Kidney (tissue), 14 donors: ENCODE measurements around the gene GHRH. TPM values are rescaled to one million over a fixed set of nuclear protein-coding genes. Genes with fewer than 3 reads are reported as not detected.
A peak's percentile ranks its signal among the peaks of the same experiment; 100 is the strongest.

ENCODE experiments used
- DNase-seq, 5 donors: peaks; one replicate each; pipeline ENCODE4 v3.0.0-alpha.2; 2013 to 2020
- FAIRE-seq: peaks from 2 replicates; lab custom pipeline; 2012; peaks lifted over from hg19 to GRCh38; lab: Jason Lieb, UNC
- H3K27ac ChIP-seq, 2 donors: one replicate each; pipeline ENCODE4 v1.7.0; 2013; ENCODE audit warnings: low read depth in 2 of 2, low read length in 2 of 2, inconsistent platforms in 1 of 2
- H3K27me3 ChIP-seq: one replicate; pipeline ENCODE4 v1.7.1; 2013; ENCODE audit warnings: low read length, inconsistent platforms; ENCODE audit not compliant: control insufficient read depth, insufficient read depth
- H3K36me3 ChIP-seq, 3 donors: one replicate each; pipeline versions ENCODE4 v1.7.0 to v1.7.1; 2013; ENCODE audit warnings: low read length in 3 of 3, control low read depth in 1 of 3, inconsistent platforms in 1 of 3; ENCODE audit not compliant: insufficient read depth in 3 of 3, control insufficient read depth in 2 of 3
- H3K4me1 ChIP-seq, 3 donors: one replicate each; pipeline versions ENCODE4 v1.7.0 to v1.7.1; 2013; ENCODE audit warnings: low read length in 3 of 3, inconsistent platforms in 1 of 3, low read depth in 1 of 3; ENCODE audit not compliant: control insufficient read depth in 2 of 3, insufficient read depth in 2 of 3
- H3K4me3 ChIP-seq, 3 donors: one replicate each; pipeline versions ENCODE4 v1.7.0 to v1.8.1; 2013; ENCODE audit warnings: low read length in 3 of 3, control low read depth in 1 of 3, inconsistent platforms in 1 of 3
- H3K9ac ChIP-seq, 3 donors: one replicate each; pipeline versions ENCODE4 v1.7.0 to v1.7.1; 2013; ENCODE audit warnings: low read length in 3 of 3, control low read depth in 1 of 3, inconsistent platforms in 1 of 3
- H3K9me3 ChIP-seq, 3 donors: one replicate each; pipeline versions ENCODE4 v1.7.0 to v1.7.1; 2013; ENCODE audit warnings: low read length in 3 of 3, control low read depth in 1 of 3, inconsistent platforms in 1 of 3; ENCODE audit not compliant: control insufficient read depth in 2 of 3, insufficient read depth in 1 of 3
- CTCF ChIP-seq: IDR thresholded peaks from 3 replicates; pipeline ENCODE4 v1.5.1; 2012; ENCODE audit warnings: mild to moderate bottlenecking, moderate library complexity, borderline replicate concordance; ENCODE audit not compliant: insufficient read depth; ENCODE audit errors: extremely low read depth
- intact Hi-C: fragments of 100-400 bp; cut with DNase I; formaldehyde crosslinking; loops from one replicate; pipeline ENCODE4 v1.11.1; 2022
- polyA plus RNA-seq: library from polyadenylated mRNA; stranded (reverse); fragments of 350-450 nt; fragmentation: Illumina TruSeq; extraction: RNeasy Lipid Tissue Mini Kit (QIAGEN cat#74804); gene quantifications from one replicate; pipeline ENCODE4 v1.2.3, GENCODE V29; 2014; ENCODE audit warnings: low read depth, low replicate concordance; ENCODE audit not compliant: insufficient read depth
- total RNA-seq: library from RNA; stranded (reverse); fragmentation: NEBNext Ultra II Directional; extraction: Animal tissue kit (Norgen Biotek cat#: 25700); gene quantifications from one replicate; pipeline ENCODE4 v1.2.1, GENCODE V29; 2021
- donor health status: control.
- donor health status: control.
- donor health status: control.
- donor health status: control.
- donor health status: control.
- donor health status: DM: yes; HTN: yes; CAD: no.
- donor health status: Normal renal cell carcinoma (clear cell type).

GHRH gene
- total and polyA plus RNA-seq, 2 donors from 2014 or later: not detected

GRCh38 chr20:37280403-37280802 lies 18.8 kb upstream of the GHRH start:
- H3K36me3 ChIP-seq: no peaks in the 10 kb centered on the region
- H3K27ac ChIP-seq: no peak overlapping the region
- no peak for FAIRE-seq
- TF ChIP-seq CTCF: no peak
- no peaks in the 10 kb centered on the region for H3K9me3 ChIP-seq
- no peaks in the 10 kb centered on the region for H3K27me3 ChIP-seq
- H3K4me3 ChIP-seq: no peak overlapping the region
- intact Hi-C loops: loop anchor here (10.0 kb wide), 1 partner anchor 104 kb away; no protein-coding TSS in a partner anchor
- DNase-seq: no peak
- no peak overlapping the region for H3K9ac ChIP-seq
- H3K4me1 ChIP-seq: peaks cover 0 to 9% (median 0%) of the 10 kb centered on the region in 3 donors

- peaks cover 0 to 9% (median 0%) of the 10 kb centered on the region in 3 donors for H3K4me1 ChIP-seq
- no peak for FAIRE-seq
- no peak for DNase-seq
- H3K9ac ChIP-seq: no peak overlapping the region
- no peaks in the 10 kb centered on the region for H3K36me3 ChIP-seq
- H3K27me3 ChIP-seq: no peaks in the 10 kb centered on the region
- no peak overlapping the region for H3K4me3 ChIP-seq
- intact Hi-C loops: loop anchor here (10.0 kb wide), 1 partner anchor 105 kb away; no protein-coding TSS in a partner anchor
- H3K27ac ChIP-seq: no peak overlapping the region
- no peak for TF ChIP-seq CTCF
- H3K9me3 ChIP-seq: no peaks in the 10 kb centered on the region
Measured at GRCh38 chr20:37279820-37280219, 18.2 kb upstream of the GHRH start.

DNA sequence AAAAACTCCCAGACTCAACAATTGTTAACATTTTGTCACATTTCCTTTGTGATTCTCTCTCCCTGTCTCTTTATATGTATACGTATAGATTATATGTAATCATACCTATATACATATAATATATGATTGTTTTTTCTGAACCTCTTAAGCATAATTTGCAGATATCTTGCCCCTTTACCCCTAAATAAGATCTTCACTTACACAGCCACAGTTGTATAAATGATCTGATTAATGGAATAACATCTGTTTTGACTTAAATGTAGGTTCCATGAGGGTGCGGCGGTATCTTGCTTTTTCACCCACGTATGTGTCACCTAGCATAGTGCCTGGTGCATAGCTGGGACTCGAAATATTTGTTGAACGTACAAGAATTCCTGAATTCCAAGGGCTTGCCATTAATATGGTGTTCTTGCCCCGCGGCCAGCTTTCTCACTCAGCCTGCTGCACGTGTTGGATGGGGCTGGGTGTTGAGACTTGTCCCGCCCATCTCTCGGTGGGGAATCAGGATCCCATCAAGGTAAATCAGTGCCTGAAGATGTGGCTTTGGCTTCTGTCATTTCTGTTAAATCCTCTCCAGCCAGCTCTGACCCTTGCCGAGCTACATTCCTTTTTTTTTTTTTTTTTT lies 17.5 kb upstream of the GHRH start:
- DNase-seq: peak in 1 of 5 donors; percentile 24
- Histone ChIP-seq H3K9me3 (no peaks in the 10 kb centered on the region), H3K27ac (no peak overlapping the region), H3K27me3 (no peaks in the 10 kb centered on the region), H3K9ac (no peak overlapping the region), H3K4me1 (peaks cover 0 to 9% (median 0%) of the 10 kb centered on the region in 3 donors), H3K4me3 (no peak overlapping the region), H3K36me3 (no peaks in the 10 kb centered on the region)
- no peak for FAIRE-seq
- intact Hi-C loops: no loop called here
- TF ChIP-seq CTCF: no peak
